ENCODE data around the gene ZNF362. TPM values are rescaled to one million over a fixed set of nuclear protein-coding genes. Genes with fewer than 3 reads are reported as not detected.

ZNF362 gene
- total and polyA plus RNA-seq, 2 of the 13 experiments (the other 11 are each of a cell fraction or from before 2014, with no cell fraction given): 8.3 to 14.2 TPM

DNA sequence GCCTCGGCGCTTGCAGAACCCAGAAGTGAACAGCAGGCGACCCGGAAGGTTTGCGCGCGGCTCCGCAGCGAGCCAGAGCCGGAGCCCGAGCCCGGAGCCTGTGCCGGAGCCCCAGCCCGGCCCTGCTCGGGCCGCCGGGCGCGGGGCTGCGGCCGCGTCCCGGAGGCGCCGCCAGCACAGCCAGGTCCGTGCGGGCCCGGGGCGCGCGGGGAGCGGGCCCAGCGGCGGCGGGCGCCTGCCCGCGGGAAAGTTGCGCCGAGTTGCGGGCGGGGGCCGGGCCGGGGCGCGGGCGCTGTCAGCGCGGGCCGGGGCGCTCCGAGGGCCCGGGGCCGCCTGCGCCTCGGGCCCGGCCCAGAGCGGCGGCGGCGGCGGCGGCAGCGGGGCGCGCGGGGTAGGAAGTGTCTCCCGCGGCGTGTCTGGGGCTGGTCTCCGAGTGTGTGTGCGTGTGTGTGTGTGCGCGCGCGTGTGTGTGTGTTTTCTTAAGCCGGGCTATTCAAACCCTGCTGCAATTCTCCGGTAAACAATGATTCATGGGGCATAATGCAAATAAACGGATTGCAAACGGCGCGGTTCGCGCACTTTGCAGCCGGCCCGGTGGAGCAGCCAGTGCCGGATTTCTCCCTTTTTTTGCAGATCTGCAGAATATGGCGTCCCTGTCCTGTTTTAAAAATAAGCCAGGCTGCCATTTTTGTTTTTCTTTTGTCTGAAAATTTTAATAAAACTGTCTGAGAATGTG lies at the start of gene ZNF362 (continued):
- TF ChIP-seq ZFP36L1 (CRISPR knock-in tag; IDR thresholded peaks at IDR 0.05) (no peak), ZNF781 (CRISPR knock-in tag; IDR thresholded peaks at IDR 0.05; ENCODE audit: borderline replicate concordance, not compliant biosample characterization) (no peak), ZNF792 (CRISPR knock-in tag; IDR thresholded peaks at IDR 0.05) (no peak), ZNF580 (CRISPR knock-in tag; IDR thresholded peaks at IDR 0.05; ENCODE audit: borderline replicate concordance, low read depth) (no peak), MLXIP (CRISPR knock-in tag; IDR thresholded peaks at IDR 0.05; ENCODE audit: borderline replicate concordance) (no peak), TIGD3 (CRISPR knock-in tag; IDR thresholded peaks at IDR 0.05; ENCODE audit: borderline replicate concordance) (no peak), SAFB2 (CRISPR knock-in tag; IDR thresholded peaks at IDR 0.05; ENCODE audit: borderline replicate concordance, low read depth) (no peak), ZNF878 (CRISPR knock-in tag; IDR thresholded peaks at IDR 0.05) (0 out of 2 replicates have a peak, but pooled peaks have one; percentile 58), ZGPAT (CRISPR knock-in tag; IDR thresholded peaks at IDR 0.05) (peak; percentile 43; the same call in 1 of the 2 replicates), TAF15 (IDR thresholded peaks at IDR 0.05; ENCODE audit: low read depth, low read length, poor library complexity, severe bottlenecking) (no peak), MATR3 (CRISPR knock-in tag; IDR thresholded peaks at IDR 0.05) (no peak), SNRNP70 (IDR thresholded peaks at IDR 0.05; ENCODE audit: low read depth, low read length) (no peak), STAG1 (CRISPR knock-in tag; IDR thresholded peaks at IDR 0.05) (no peak), ZNF17 (CRISPR knock-in tag; IDR thresholded peaks at IDR 0.05) (no peak), ATF4 (CRISPR knock-in tag; IDR thresholded peaks at IDR 0.05) (peak in 1 of 2 experiments; percentile 73; a peak in 2 of 4 replicates), MTF2 (CRISPR knock-in tag; IDR thresholded peaks at IDR 0.05; ENCODE audit: borderline replicate concordance) (no peak), FOSL2 (CRISPR knock-in tag; IDR thresholded peaks at IDR 0.05) (peak; percentile 98), HIVEP1 (CRISPR knock-in tag; IDR thresholded peaks at IDR 0.05) (no peak), SOX6 (IDR thresholded peaks at IDR 0.05) (no peak), SOX6 (CRISPR knock-in tag; IDR thresholded peaks at IDR 0.05) (peak; percentile 72)
- TF ChIP-seq, protein P1, sequence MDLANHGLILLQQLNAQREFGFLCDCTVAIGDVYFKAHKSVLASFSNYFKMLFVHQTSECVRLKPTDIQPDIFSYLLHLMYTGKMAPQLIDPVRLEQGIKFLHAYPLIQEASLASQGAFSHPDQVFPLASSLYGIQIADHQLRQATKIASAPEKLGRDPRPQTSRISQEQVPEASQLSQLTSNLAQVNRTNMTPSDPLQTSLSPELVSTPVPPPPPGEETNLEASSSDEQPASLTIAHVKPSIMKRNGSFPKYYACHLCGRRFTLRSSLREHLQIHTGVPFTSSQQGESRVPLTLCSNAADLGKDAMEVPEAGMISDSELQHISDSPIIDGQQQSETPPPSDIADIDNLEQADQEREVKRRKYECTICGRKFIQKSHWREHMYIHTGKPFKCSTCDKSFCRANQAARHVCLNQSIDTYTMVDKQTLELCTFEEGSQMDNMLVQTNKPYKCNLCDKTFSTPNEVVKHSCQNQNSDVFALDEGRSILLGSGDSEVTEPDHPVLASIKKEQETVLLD (CRISPR knock-in tag; IDR thresholded peaks at IDR 0.05; ENCODE audit: low read depth): peak; percentile 88

Data from HepG2 (cell line).